Measurements from ENCODE around the gene PXMP4. TPM values are rescaled to one million over a fixed set of nuclear protein-coding genes. Genes with fewer than 3 reads are reported as not detected.

The PXMP4 gene
- total and polyA plus RNA-seq, 9 of the 15 experiments (the other 6 are each of a cell fraction or from before 2014, with no cell fraction given), result 4.8 to 29.1 (median 6.8) TPM

GRCh38 chr20:33664085-33664761 is 55.9 kb downstream of the PXMP4 start:
- H3K79me2 ChIP-seq (ENCODE audit: control insufficient read depth, insufficient read depth, low read length), result peaks cover 18% of the 10 kb centered on the region
- H3K4me1 ChIP-seq (replicated peaks in 1 of 2; ENCODE audit: control insufficient read depth in 2 of 2, insufficient read depth in 2 of 2, low read length in 2 of 2), result peaks cover 21 to 71% of the 10 kb centered on the region in 2 experiments; a peak in 4 of 5 replicates
- peak overlapping the region; percentile 85 for H3K4me2 ChIP-seq (ENCODE audit: insufficient read depth, low read length)
- in situ Hi-C loops (cut with MboI) (no loop called here), intact Hi-C loops (cut with micrococcal nuclease) (no loop called here)
- POLR2A ChIA-PET, result interaction anchor here (0.6 to 5.4 kb wide), 10 partner anchors 9 to 262 kb away, joined by 3 to 51 read pairs (median 4); no protein-coding TSS in a partner anchor
- H3K9me3 ChIP-seq (replicated peaks; ENCODE audit: control insufficient read depth, insufficient read depth, low read depth, low read length), result no peaks in the 10 kb centered on the region
- peak in 1 of 4 experiments; percentile 21 for DNase-seq (ENCODE audit: extremely low read depth in 1 of 4, low spot score in 3 of 4)
- peak overlapping the region; percentile 80 to 90 for H3K9ac ChIP-seq (ENCODE audit: insufficient read depth in 1 of 2, low read depth in 2 of 2, low read length in 2 of 2)
- no peaks in the 10 kb centered on the region for H3K27me3 ChIP-seq (ENCODE audit: control insufficient read depth in 2 of 2, insufficient read depth in 2 of 2, low read length in 2 of 2)
- H3K27ac ChIP-seq (ENCODE audit: extremely low read depth, low read depth, low read length), result peak overlapping the region; percentile 82
- CTCF ChIA-PET (ENCODE audit: low intra/inter-chr PET ratio), result no interaction called here
- H3K36me3 ChIP-seq (ENCODE audit: control insufficient read depth, insufficient read depth, low read length), result peaks cover 45% of the 10 kb centered on the region; the same call in 2 of the 3 replicates
- TSS peak; percentile 85 for BruUV-seq (replicated peaks)
- peak overlapping the region; percentile 81 for H3K4me3 ChIP-seq
- H4K20me1 ChIP-seq (replicated peaks; ENCODE audit: control insufficient read depth, insufficient read depth, low read length), result peaks cover 11% of the 10 kb centered on the region; the same call in 1 of the 2 replicates
- H2AFZ ChIP-seq (ENCODE audit: low read depth, low read length), result peak overlapping the region; percentile 81
- 46% methylated on average over 9 of the region's 9 CpGs for WGBS (ENCODE audit: insufficient coverage, low coverage, missing lambda C conversion rate)
- peak; percentile 37 for FAIRE-seq
- H3K9me1 ChIP-seq (ENCODE audit: control insufficient read depth, insufficient read depth, low read length), result no peaks in the 10 kb centered on the region
- no peak for ATAC-seq
- peak; percentile 32; the same call in 1 of the 2 replicates for TF ChIP-seq ZFX (CRISPR knock-in tag; IDR thresholded peaks at IDR 0.05)
- no peak for TF ChIP-seq ZNF398 (CRISPR knock-in tag; IDR thresholded peaks at IDR 0.05)
- no peak for TF ChIP-seq NCOA1 (IDR thresholded peaks at IDR 0.05; ENCODE audit: low read depth)
- no peak for TF ChIP-seq RERE (CRISPR knock-in tag; IDR thresholded peaks at IDR 0.05; ENCODE audit: borderline replicate concordance)
- no peak for TF ChIP-seq RBM17 (IDR thresholded peaks at IDR 0.05; ENCODE audit: borderline replicate concordance, low read depth, low read length)
- no peak for TF ChIP-seq ATF7 (IDR thresholded peaks at IDR 0.05)
- TF ChIP-seq ZBTB1 (CRISPR knock-in tag; IDR thresholded peaks at IDR 0.05; ENCODE audit: borderline replicate concordance, low read depth), result no peak
- no peak for TF ChIP-seq XRCC4 (IDR thresholded peaks at IDR 0.05; ENCODE audit: extremely low read depth, insufficient read depth, insufficient read length)
- TF ChIP-seq SIN3B (IDR thresholded peaks at IDR 0.05; ENCODE audit: low read depth), result no peak
- no peak for TF ChIP-seq HOXB6 (CRISPR knock-in tag; IDR thresholded peaks at IDR 0.05; ENCODE audit: borderline replicate concordance)
- TF ChIP-seq, protein P1, sequence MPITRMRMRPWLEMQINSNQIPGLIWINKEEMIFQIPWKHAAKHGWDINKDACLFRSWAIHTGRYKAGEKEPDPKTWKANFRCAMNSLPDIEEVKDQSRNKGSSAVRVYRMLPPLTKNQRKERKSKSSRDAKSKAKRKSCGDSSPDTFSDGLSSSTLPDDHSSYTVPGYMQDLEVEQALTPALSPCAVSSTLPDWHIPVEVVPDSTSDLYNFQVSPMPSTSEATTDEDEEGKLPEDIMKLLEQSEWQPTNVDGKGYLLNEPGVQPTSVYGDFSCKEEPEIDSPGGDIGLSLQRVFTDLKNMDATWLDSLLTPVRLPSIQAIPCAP (CRISPR knock-in tag; IDR thresholded peaks at IDR 0.05; ENCODE audit: borderline replicate concordance), result no peak
